Stimulated activated CD8-positive, alpha-beta memory T cell treated with anti-CD3 and anti-CD28 coated beads, Interleukin-4, amount 100 ng/mL, for 4 hours (primary cell): Measurements from ENCODE around the gene USE1.

Source experiments
- DNase-seq, 2 donors: peaks; one replicate each; pipeline ENCODE4 v3.0.0-alpha.2; 2020; ENCODE audit warnings: low read depth in 2 of 2, low spot score in 1 of 2

Gene USE1

GRCh38 chr19:17235971-17236777 is 21.0 kb downstream of the USE1 start:
- DNase-seq, result no peak

- DNase-seq, result no peak
Measured at GRCh38 chr19:17236811-17237543, 21.8 kb downstream of the USE1 start.

GRCh38 chr19:17237747-17238706 is 22.9 kb downstream of the USE1 start:
- no peak for DNase-seq

GRCh38 chr19:17240062-17240752 is 25.1 kb downstream of the USE1 start:
- DNase-seq, result no peak

GRCh38 chr19:17240826-17241399 is 25.8 kb downstream of the USE1 start:
- DNase-seq, result no peak

GRCh38 chr19:17242431-17243208 is 27.5 kb downstream of the USE1 start:
- DNase-seq, result no peak

GRCh38 chr19:17243211-17243829 is 28.2 kb downstream of the USE1 start:
- DNase-seq, result no peak

GRCh38 chr19:17243830-17244617 is 28.9 kb downstream of the USE1 start:
- no peak for DNase-seq

GRCh38 chr19:17244618-17245534 is 29.7 kb downstream of the USE1 start:
- no peak for DNase-seq

- no peak for DNase-seq
Measured at GRCh38 chr19:17245535-17245984, 30.4 kb downstream of the USE1 start, which contains the start of gene NR2F6. Gene NR2F6, minus strand, starts transcription at chr19:17245919. Its CDS starts 699 bp downstream, at chr19:17245220.

GRCh38 chr19:17246681-17247425 is 31.7 kb downstream of the USE1 start:
- DNase-seq, result no peak

- DNase-seq, result no peak
Measured at GRCh38 chr19:17248011-17248776, 33.0 kb downstream of the USE1 start.

- DNase-seq, result no peak
Measured at GRCh38 chr19:17249887-17250548, 34.9 kb downstream of the USE1 start.

GRCh38 chr19:17254636-17255035 is 39.5 kb downstream of the USE1 start:
- DNase-seq, result no peak

GRCh38 chr19:17255150-17255621 is 40.0 kb downstream of the USE1 start:
- DNase-seq, result no peak
